ENCODE data around the gene SERPINA3.

Gene SERPINA3

GRCh38 chr14:94655169-94655710 is 43.0 kb downstream of the SERPINA3 start:
- DNase-seq (ENCODE audit: low spot score): no peak

GRCh38 chr14:94656043-94656442 is 43.9 kb downstream of the SERPINA3 start:
- DNase-seq (ENCODE audit: low spot score): no peak

GRCh38 chr14:94659256-94659655 is 47.1 kb downstream of the SERPINA3 start:
- DNase-seq (ENCODE audit: low spot score): no peak

- no peak for DNase-seq (ENCODE audit: low spot score)
Measured at GRCh38 chr14:94659901-94660300, 47.7 kb downstream of the SERPINA3 start.

GRCh38 chr14:94660306-94660946 is 48.2 kb downstream of the SERPINA3 start:
- no peak for DNase-seq (ENCODE audit: low spot score)

GRCh38 chr14:94663538-94663937 is 51.3 kb downstream of the SERPINA3 start:
- DNase-seq (ENCODE audit: low spot score): no peak

- DNase-seq (ENCODE audit: low spot score): no peak
Measured at GRCh38 chr14:94663965-94664704, 51.9 kb downstream of the SERPINA3 start.

- no peak for DNase-seq (ENCODE audit: low spot score)
Measured at GRCh38 chr14:94665121-94665520, 52.9 kb downstream of the SERPINA3 start.

GRCh38 chr14:94665544-94665943 is 53.4 kb downstream of the SERPINA3 start:
- no peak for DNase-seq (ENCODE audit: low spot score)

GRCh38 chr14:94670692-94671285 is 58.6 kb downstream of the SERPINA3 start:
- no peak for DNase-seq (ENCODE audit: low spot score)

- DNase-seq (ENCODE audit: low spot score): peak; percentile 16
Measured at GRCh38 chr14:94671870-94672444, 59.8 kb downstream of the SERPINA3 start.

GRCh38 chr14:94673071-94673470 is 60.9 kb downstream of the SERPINA3 start:
- no peak for DNase-seq (ENCODE audit: low spot score)

All from NAMALWA (cell line).